ENCODE data around the gene CLSTN2.

DNA sequence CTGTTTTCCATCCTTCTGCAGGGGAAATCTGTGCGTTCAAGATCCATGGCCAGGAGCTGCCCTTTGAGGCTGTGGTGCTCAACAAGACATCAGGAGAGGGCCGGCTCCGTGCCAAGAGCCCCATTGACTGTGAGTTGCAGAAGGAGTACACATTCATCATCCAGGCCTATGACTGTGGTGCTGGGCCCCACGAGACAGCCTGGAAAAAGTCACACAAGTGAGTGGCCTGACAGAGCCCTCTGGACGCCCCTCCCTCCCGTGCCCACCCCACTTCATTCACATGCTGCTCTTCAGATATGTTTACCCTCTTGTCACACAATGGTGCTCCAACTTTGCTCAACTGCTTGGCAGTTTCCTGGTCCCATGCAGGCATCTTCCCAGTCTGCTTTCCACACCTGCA is 468.6 kb downstream of the CLSTN2 start:
- no peak for TF ChIP-seq EZH2 (IDR thresholded peaks at IDR 0.05; ENCODE audit: borderline replicate concordance, low read length)
- TF ChIP-seq, protein P1, sequence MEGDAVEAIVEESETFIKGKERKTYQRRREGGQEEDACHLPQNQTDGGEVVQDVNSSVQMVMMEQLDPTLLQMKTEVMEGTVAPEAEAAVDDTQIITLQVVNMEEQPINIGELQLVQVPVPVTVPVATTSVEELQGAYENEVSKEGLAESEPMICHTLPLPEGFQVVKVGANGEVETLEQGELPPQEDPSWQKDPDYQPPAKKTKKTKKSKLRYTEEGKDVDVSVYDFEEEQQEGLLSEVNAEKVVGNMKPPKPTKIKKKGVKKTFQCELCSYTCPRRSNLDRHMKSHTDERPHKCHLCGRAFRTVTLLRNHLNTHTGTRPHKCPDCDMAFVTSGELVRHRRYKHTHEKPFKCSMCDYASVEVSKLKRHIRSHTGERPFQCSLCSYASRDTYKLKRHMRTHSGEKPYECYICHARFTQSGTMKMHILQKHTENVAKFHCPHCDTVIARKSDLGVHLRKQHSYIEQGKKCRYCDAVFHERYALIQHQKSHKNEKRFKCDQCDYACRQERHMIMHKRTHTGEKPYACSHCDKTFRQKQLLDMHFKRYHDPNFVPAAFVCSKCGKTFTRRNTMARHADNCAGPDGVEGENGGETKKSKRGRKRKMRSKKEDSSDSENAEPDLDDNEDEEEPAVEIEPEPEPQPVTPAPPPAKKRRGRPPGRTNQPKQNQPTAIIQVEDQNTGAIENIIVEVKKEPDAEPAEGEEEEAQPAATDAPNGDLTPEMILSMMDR (conservative IDR thresholded peaks at IDR 0.05 in 1 of 2, IDR thresholded peaks at IDR 0.05 in 1 of 2; ENCODE audit: extremely low read depth in 1 of 2, insufficient read depth in 1 of 2, low read depth in 1 of 2, low read length in 2 of 2) = no peak
